ENCODE measurements around the gene RFX8.
"Not testable (repeated sequence)": the region's sequence is repeated elsewhere in the genome, so short reads cannot be mapped to it uniquely, and the experiment has no call there.

RFX8 gene

DNA sequence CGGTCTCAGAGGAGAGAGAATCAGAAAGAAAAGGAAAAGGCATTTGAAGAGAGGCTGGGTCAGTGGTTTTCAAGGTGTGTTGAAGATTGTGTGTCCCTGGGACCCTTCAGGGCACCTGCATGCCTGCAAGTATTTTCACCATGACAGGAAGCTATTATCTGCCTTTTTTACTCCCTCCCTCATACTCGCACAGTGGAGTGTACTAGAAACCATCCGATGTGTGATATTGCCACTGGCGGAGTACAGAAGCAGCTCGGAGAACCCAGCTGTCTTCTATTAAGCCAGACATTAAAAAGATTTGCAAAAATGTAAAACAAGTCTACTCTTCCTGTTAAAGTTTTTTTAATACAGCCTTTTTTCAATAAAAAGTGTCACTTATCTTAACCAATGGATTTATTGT is 33.7 kb upstream of the RFX8 start:
- H3K4me3 ChIP-seq (ENCODE audit: low read length), result no peak overlapping the region
- H3K36me3 ChIP-seq (ENCODE audit: control insufficient read depth, insufficient read depth, low read length), result no peaks in the 10 kb centered on the region
- no peaks in the 10 kb centered on the region for H3K4me1 ChIP-seq (ENCODE audit: control insufficient read depth, insufficient read depth, low read length)
- no peaks in the 10 kb centered on the region for H3K27me3 ChIP-seq (ENCODE audit: control insufficient read depth, insufficient read depth, low read length)
- no peak overlapping the region for H3K9ac ChIP-seq (ENCODE audit: low read length)
- H3K27ac ChIP-seq (ENCODE audit: low read depth, low read length), result no peak overlapping the region

DNA sequence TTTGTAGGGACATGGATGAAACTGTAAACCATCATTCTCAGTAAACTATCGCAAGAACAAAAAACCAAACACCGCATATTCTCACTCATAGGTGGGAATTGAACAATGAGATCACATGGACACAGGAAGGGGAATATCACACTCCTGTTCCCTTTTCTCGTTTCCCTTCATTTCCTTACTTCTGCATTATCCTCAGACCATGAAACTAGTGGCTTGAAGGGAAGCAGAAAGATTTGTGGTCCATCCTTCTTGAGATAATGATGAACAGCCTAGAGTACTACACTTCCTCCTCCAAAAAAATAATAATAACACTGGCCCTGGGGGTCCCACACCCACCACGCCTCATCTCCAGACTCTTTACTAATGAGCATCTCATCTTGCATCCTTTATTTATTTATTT is 30.4 kb upstream of the RFX8 start:
- H3K27ac ChIP-seq (ENCODE audit: low read depth, low read length); H3K9ac ChIP-seq (ENCODE audit: low read length); H3K27me3 ChIP-seq (ENCODE audit: control insufficient read depth, insufficient read depth, low read length); H3K4me3 ChIP-seq (ENCODE audit: low read length); H3K36me3 ChIP-seq (ENCODE audit: control insufficient read depth, insufficient read depth, low read length); H3K4me1 ChIP-seq (ENCODE audit: control insufficient read depth, insufficient read depth, low read length): not testable (repeated sequence)

DNA sequence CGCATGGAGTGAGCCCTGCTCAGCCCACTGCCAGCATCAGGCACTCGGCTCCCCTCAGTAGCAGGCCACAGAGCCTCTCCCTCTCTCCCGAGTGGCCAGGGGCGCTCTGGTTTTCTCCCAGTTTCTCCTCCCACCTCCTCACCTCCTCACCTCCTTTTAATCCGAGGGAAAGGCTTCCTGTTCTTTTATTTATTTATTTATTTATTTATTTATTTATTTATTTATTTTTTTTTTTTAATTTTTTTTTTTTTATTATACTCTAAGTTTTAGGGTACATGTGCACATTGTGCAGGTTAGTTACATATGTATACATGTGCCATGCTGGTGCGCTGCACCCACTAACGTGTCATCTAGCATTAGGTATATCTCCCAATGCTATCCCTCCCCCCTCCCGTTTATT is 29.8 kb upstream of the RFX8 start:
- not testable (repeated sequence) for H3K27me3 ChIP-seq (ENCODE audit: control insufficient read depth, insufficient read depth, low read length); H3K4me1 ChIP-seq (ENCODE audit: control insufficient read depth, insufficient read depth, low read length); H3K9ac ChIP-seq (ENCODE audit: low read length); H3K4me3 ChIP-seq (ENCODE audit: low read length); H3K27ac ChIP-seq (ENCODE audit: low read depth, low read length); H3K36me3 ChIP-seq (ENCODE audit: control insufficient read depth, insufficient read depth, low read length)

DNA sequence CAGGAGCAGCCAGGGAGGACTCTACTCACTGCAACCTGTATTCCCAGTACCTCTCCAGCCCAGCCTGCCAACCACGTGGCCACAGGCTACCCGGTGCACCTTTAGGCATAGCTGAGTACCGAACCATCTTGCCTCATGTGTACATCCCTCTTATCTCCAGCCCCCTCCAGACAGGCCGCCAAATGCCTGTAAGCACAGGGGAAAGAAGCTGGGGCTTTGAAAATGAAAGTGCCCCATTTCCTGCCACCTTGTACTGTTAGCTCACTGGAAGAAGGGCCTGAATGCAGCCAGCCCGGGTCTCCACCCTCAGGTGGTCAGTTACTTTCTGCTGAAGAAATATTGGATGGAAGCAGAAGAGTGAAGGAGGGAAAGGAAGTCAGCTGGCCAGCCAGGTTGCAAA is 27.2 kb upstream of the RFX8 start:
- Histone ChIP-seq H3K27me3 (ENCODE audit: control insufficient read depth, insufficient read depth, low read length) (no peaks in the 10 kb centered on the region), H3K9ac (ENCODE audit: low read length) (no peak overlapping the region), H3K36me3 (ENCODE audit: control insufficient read depth, insufficient read depth, low read length) (no peaks in the 10 kb centered on the region), H3K4me1 (ENCODE audit: control insufficient read depth, insufficient read depth, low read length) (peaks cover 7% of the 10 kb centered on the region), H3K4me3 (ENCODE audit: low read length) (no peak overlapping the region), H3K27ac (ENCODE audit: low read depth, low read length) (no peak overlapping the region)

DNA sequence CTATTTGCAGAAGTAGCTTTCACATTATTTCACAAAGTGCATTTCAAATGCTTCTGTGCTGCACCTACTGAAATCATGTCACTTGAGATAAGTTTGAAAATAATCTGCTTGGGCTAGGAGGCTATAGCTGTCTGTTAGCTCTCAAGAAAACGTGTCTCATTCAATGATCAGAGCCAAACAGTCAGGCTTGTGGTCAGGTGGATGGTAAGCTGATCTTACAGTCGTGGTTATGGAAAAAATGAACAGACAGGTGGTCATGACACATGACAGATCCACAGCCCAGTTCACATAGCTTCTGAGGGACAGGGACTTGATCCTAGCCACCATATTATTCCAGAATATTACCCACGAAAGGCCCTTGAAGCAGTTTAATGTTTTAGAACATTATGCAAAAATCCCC is 26.5 kb upstream of the RFX8 start:
- no peaks in the 10 kb centered on the region for H3K27me3 ChIP-seq (ENCODE audit: control insufficient read depth, insufficient read depth, low read length)
- H3K4me1 ChIP-seq (ENCODE audit: control insufficient read depth, insufficient read depth, low read length), result peaks cover 7% of the 10 kb centered on the region
- H3K36me3 ChIP-seq (ENCODE audit: control insufficient read depth, insufficient read depth, low read length), result no peaks in the 10 kb centered on the region
- H3K9ac ChIP-seq (ENCODE audit: low read length), result no peak overlapping the region
- H3K4me3 ChIP-seq (ENCODE audit: low read length), result no peak overlapping the region
- H3K27ac ChIP-seq (ENCODE audit: low read depth, low read length), result no peak overlapping the region

DNA sequence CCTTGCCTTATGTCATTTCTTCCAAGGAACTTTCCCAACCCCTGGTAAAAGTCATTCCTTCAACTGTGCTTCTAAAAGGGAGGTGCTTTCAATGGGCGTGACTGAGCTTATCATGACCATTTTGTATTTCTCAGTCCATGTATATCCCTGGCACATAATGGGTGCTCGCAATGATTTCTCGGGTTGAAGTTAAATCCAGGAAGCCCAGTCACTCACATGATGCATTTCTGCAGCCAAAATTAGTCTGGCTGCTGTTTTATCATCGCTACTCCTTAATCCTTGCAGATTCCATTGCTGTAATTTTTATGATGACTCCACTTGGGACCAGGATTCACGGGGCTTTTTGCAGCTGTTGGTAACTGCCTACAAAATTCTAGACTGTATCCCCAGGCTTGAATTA is 25.9 kb upstream of the RFX8 start:
- Histone ChIP-seq H3K27ac (ENCODE audit: low read depth, low read length) (no peak overlapping the region), H3K4me3 (ENCODE audit: low read length) (no peak overlapping the region), H3K9ac (ENCODE audit: low read length) (no peak overlapping the region), H3K27me3 (ENCODE audit: control insufficient read depth, insufficient read depth, low read length) (no peaks in the 10 kb centered on the region), H3K4me1 (ENCODE audit: control insufficient read depth, insufficient read depth, low read length) (peaks cover 7% of the 10 kb centered on the region), H3K36me3 (ENCODE audit: control insufficient read depth, insufficient read depth, low read length) (no peaks in the 10 kb centered on the region)

DNA sequence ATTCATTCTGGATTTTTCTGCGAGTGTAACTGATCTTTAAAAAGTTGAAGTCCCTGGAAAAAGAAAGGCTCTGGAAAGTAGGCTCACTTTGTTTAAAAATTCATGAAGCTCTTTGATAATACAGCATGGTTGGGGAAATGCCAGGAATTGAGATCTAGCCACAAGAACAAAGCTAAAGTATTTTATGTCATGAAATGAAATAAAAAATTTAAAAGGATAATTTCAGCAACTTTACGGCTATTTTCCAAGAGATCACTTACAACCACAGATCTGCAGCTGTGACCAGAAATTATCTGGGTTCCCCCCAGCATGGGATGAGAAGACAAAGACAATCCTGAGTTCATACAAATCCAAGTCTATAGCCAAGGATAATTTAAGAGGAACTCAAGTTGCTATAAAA is 25.3 kb upstream of the RFX8 start:
- H3K4me1 ChIP-seq (ENCODE audit: control insufficient read depth, insufficient read depth, low read length), result peaks cover 7% of the 10 kb centered on the region
- H3K9ac ChIP-seq (ENCODE audit: low read length), result no peak overlapping the region
- H3K36me3 ChIP-seq (ENCODE audit: control insufficient read depth, insufficient read depth, low read length), result no peaks in the 10 kb centered on the region
- H3K4me3 ChIP-seq (ENCODE audit: low read length), result no peak overlapping the region
- no peaks in the 10 kb centered on the region for H3K27me3 ChIP-seq (ENCODE audit: control insufficient read depth, insufficient read depth, low read length)
- H3K27ac ChIP-seq (ENCODE audit: low read depth, low read length), result no peak overlapping the region

DNA sequence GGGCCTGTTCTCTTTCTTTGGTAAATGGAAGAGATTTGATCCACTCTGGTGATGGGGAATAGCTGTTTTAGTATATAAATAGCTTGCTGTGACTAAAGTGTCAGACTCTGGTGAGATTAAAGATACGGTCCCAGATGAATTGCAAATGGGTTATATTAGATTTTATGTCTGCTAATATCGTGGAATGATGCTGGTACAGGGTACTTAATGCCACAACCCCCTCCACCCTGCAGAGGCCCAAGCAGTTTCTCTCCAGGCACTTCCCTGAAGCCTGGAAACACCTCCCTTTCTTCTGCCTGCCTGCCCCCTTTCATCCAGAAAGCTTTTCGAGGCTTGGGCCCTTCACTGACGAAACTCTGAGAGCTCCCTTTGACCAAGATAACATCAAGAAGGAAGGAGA is 21.4 kb upstream of the RFX8 start:
- Histone ChIP-seq H3K36me3 (ENCODE audit: control insufficient read depth, insufficient read depth, low read length) (no peaks in the 10 kb centered on the region), H3K4me3 (ENCODE audit: low read length) (no peak overlapping the region), H3K4me1 (ENCODE audit: control insufficient read depth, insufficient read depth, low read length) (peaks cover 7% of the 10 kb centered on the region), H3K27me3 (ENCODE audit: control insufficient read depth, insufficient read depth, low read length) (no peaks in the 10 kb centered on the region), H3K9ac (ENCODE audit: low read length) (no peak overlapping the region), H3K27ac (ENCODE audit: low read depth, low read length) (no peak overlapping the region)

DNA sequence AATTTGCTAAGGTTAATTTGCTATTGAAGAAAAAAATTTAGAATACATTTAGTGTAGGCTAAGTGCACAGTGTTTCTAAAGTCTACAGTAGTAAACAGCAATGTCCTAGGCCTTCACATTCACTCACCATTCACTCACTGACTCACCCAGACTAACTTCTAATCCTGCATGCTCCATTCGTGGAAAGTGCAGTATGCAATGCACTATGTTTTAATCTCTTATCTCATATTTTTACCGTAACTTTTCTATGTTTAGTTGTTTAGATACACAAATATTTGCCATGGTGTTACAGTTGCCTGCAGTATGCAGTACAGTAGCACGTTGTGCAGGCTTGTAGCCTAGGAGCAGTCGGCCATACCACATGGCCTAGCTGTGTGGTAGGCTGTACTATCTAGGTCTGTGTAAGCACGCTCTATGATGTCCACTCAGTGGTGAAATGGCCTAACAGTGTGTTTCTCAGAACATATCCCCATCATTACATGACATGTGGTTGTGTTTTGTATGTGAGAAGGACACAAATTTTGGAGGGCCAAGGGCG is 18.1 kb upstream of the RFX8 start:
- Histone ChIP-seq H3K27ac (ENCODE audit: low read depth, low read length) (no peak overlapping the region), H3K36me3 (ENCODE audit: control insufficient read depth, insufficient read depth, low read length) (no peaks in the 10 kb centered on the region), H3K4me1 (ENCODE audit: control insufficient read depth, insufficient read depth, low read length) (no peaks in the 10 kb centered on the region), H3K4me3 (ENCODE audit: low read length) (no peak overlapping the region), H3K9ac (ENCODE audit: low read length) (no peak overlapping the region), H3K27me3 (ENCODE audit: control insufficient read depth, insufficient read depth, low read length) (no peaks in the 10 kb centered on the region)

DNA sequence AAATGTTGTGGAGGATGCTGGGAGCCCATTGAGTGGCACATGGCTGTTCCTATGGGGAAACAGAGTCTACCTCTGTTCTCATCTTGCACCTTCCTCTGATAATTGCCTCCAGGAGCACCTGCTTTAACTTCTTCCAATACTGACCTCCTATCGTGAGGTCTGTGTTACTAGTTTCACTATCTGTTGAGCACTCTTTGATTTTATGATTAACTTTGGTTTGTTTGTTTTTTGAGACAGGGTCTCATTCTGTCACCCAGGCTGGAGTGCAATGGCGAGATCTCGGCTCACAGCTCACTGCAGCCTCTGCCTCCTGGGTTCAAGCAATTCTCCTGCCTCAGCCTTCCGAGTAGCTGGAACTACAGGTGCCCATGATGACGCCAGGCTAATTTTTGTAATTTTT is 12.1 kb upstream of the RFX8 start:
- Histone ChIP-seq H3K27ac (ENCODE audit: low read depth, low read length) (no peak overlapping the region), H3K4me3 (ENCODE audit: low read length) (no peak overlapping the region), H3K27me3 (ENCODE audit: control insufficient read depth, insufficient read depth, low read length) (no peaks in the 10 kb centered on the region), H3K36me3 (ENCODE audit: control insufficient read depth, insufficient read depth, low read length) (no peaks in the 10 kb centered on the region), H3K4me1 (ENCODE audit: control insufficient read depth, insufficient read depth, low read length) (no peaks in the 10 kb centered on the region), H3K9ac (ENCODE audit: low read length) (no peak overlapping the region)

DNA sequence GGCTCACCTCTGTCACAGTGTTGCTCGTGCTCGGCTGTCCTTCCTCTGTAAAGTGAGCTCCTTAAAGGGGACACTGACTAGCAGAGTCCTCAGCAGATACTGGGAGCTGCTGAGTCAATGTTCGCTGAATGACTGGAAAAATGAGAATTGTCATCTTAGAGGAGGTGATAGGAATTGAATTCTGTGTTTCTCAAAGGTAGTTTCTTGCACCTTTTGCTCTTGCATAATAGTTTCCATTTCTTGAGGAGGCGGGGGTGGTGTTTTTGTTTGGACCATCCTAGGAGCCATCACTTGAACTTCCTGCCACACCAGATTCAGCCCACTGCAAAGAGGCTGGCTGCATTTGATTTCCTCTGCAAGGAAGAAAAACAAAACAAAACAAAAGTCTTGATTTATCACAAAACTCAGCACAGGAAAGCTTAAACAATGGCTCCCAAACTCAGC is 11.4 kb upstream of the RFX8 start:
- Histone ChIP-seq H3K4me3 (ENCODE audit: low read length) (no peak overlapping the region), H3K27me3 (ENCODE audit: control insufficient read depth, insufficient read depth, low read length) (no peaks in the 10 kb centered on the region), H3K4me1 (ENCODE audit: control insufficient read depth, insufficient read depth, low read length) (no peaks in the 10 kb centered on the region), H3K9ac (ENCODE audit: low read length) (no peak overlapping the region), H3K36me3 (ENCODE audit: control insufficient read depth, insufficient read depth, low read length) (no peaks in the 10 kb centered on the region), H3K27ac (ENCODE audit: low read depth, low read length) (no peak overlapping the region)

DNA sequence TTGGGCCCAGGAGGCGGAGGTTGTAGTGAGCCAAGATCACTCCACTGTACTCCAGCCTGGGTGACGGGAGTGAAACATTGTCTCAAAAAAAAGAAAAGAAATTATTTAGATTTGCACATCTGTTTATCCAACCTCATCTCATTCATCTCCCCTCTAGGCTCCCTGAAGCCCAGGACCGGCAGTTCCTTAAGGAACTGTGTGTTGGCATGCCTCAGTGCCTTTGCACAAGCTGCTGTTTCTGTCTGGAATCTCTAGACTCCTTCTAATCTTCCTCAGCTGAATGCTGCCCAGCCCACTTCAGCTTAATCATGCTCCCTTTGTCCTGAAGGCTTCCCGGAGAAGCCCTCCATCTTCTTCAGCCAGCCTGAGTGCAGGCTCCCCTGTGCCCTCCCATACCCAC is 10.9 kb upstream of the RFX8 start:
- no peaks in the 10 kb centered on the region for H3K27me3 ChIP-seq (ENCODE audit: control insufficient read depth, insufficient read depth, low read length)
- H3K4me3 ChIP-seq (ENCODE audit: low read length), result no peak overlapping the region
- no peak overlapping the region for H3K27ac ChIP-seq (ENCODE audit: low read depth, low read length)
- no peaks in the 10 kb centered on the region for H3K36me3 ChIP-seq (ENCODE audit: control insufficient read depth, insufficient read depth, low read length)
- no peak overlapping the region for H3K9ac ChIP-seq (ENCODE audit: low read length)
- H3K4me1 ChIP-seq (ENCODE audit: control insufficient read depth, insufficient read depth, low read length), result no peaks in the 10 kb centered on the region

DNA sequence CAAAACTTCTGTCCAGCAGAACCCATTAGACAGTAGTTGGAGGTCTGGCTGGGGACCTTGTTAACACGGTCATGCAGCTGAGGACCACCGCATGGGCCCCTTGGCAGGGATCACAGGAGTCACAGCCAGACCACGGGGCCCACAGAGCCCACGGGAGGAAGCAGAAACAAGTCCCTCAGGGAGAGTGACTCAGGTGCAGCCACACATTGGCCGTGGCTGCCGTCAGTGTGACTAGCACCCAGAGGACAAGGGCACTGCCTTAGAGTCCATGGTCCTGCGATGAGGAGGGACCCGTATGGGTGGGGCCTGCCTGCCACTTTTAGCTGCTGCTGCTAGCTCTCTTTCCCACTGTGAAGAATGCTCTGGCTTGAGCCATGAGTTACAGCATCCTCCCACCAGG is 5.9 kb upstream of the RFX8 start:
- Histone ChIP-seq H3K4me3 (ENCODE audit: low read length) (no peak overlapping the region), H3K9ac (ENCODE audit: low read length) (no peak overlapping the region), H3K27me3 (ENCODE audit: control insufficient read depth, insufficient read depth, low read length) (no peaks in the 10 kb centered on the region), H3K36me3 (ENCODE audit: control insufficient read depth, insufficient read depth, low read length) (no peaks in the 10 kb centered on the region), H3K4me1 (ENCODE audit: control insufficient read depth, insufficient read depth, low read length) (no peaks in the 10 kb centered on the region), H3K27ac (ENCODE audit: low read depth, low read length) (no peak overlapping the region)
